GM18498 (cell line): ENCODE measurements around the gene RAC3.

Source experiments
- ATAC-seq: cut with Tn5 transposase; IDR thresholded peaks from one replicate; pipeline ENCODE4 v1.9.1; 2021; ENCODE audit warnings: mild to moderate bottlenecking, moderate library complexity; ENCODE audit not compliant: unreplicated experiment

The RAC3 gene

DNA sequence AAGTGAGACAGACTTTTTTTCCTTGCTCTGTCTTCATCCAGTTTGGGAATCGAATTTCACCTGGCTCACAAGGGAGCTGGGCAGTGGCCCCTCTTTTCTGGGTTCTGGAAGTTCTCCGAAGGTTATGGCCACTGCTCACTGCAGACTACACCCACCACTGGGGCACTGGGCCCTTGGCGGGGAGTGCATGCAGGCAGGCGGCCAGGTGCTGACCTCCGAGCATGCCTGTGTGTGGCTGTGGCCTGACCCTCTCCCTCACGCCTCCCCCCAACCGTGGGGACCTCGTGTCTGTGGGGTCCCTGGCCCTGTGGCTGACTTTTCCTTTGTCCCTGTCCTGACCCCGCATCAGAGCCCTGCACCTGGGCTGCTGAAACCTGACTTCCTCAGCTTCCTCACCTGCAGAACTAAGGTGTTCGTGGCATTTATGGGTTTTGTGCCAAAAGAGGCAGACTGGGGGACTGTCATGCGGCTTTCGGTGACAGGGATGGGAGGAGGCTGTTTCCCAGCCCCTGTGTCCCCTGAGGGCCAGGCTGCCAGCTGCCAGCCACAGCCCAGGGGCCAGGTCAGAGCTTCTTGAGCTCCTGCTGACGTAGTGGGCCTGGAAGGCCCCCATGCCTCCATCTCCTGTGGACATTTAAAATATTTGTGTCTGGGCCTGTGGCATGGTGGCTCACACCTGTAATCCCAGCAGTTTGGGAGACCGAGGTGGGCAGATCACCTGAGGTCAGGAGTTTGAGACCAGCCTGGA, 32.6 kb upstream of the RAC3 start:
- no peak for ATAC-seq

GRCh38 chr17:81999587-81999975, 31.9 kb upstream of the RAC3 start:
- no peak for ATAC-seq

GRCh38 chr17:81999976-82000802, 31.3 kb upstream of the RAC3 start:
- no peak for ATAC-seq

DNA sequence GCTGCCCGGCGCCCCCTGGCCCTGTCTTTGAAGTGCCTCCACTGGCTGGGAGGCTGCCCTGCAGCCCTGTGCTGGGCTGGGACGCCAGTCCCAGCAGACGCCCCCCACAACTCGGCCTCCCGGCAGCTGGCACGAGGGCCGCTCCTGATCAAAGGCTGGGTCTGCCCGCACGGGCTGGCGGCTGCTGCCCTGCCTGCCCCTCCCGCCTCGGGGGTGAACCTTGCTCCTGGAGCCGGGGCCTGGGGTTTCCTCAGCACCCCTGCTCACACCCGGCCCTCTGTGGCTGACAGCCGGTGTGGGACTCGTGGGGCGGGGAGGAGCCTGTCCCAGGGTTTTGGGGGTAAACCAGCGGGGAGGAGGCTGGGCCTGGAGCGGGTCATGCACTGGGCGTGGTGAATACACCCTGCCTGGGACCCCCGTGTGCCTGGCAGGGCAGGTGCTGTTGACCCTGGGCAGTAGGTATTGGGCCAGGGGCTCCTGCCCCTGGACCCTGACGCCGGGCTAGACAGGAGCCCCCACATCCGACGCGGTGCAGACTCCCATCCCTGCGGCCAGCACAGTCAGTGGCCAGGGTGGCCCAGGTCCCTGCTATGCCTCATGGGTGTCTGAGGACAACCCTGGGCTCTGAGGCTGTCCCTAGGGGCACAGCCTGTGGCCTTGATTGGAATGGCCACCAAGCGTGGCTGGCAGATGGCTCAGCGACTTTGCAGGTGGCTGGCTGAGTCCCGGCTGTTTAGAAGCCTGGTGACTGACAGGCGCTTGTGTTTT, 30.5 kb upstream of the RAC3 start:
- ATAC-seq = no peak

GRCh38 chr17:82001571-82002056, 29.9 kb upstream of the RAC3 start:
- ATAC-seq = no peak

GRCh38 chr17:82003411-82004381, 27.8 kb upstream of the RAC3 start:
- no peak for ATAC-seq

GRCh38 chr17:82004517-82005455, 26.7 kb upstream of the RAC3 start:
- no peak for ATAC-seq

GRCh38 chr17:82005701-82006348, 25.7 kb upstream of the RAC3 start:
- ATAC-seq = no peak

DNA sequence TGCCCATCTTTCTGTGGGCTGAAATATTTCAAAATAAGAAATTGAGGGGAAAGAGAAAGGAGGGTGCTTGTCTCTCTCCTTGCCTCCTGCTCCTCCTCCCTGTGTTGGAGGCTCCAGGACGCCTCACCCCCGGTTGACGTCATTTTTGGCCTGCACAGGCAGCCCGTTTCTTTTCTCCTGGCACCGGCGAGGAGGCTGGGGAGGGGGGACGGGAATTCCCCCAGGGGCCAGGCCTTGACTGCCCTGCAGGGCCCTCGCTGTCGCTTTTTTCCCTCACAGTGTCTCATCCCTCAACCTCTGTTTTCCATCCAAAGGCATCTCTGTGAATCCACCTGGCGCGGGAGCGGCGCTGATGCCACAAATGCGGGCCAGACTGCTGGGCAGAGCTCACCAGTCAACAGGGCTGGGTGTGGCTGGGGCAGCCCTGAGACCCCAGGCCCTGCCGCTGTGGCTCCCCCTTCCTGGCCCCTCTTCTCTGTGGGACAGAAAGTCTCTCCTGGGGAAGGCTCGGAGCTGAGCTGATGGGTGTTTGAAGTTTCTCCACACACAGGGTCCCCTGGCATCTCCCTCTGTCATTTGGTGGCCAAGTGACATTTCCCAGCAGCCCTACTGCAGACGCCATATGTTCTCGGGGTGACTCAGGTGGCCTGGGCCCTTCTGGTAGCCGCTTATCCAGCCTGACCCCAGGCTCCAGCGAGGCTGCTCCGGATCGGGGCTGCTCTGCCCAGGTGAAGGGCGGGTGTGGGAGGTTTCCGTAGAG, 24.8 kb upstream of the RAC3 start:
- no peak for ATAC-seq

DNA sequence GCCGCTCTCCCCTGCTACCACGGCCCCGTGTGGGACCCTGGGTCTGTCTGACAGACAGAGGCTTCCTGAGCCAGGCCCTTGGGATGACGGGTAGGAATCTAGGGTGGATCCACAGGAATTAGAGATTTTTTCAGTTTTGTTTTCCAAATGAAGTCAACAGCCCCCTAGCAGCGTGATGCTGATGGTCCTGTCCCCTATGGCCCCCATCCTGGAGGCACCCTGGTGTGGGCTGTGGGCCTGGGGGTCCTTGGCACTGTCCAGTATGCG, 24.3 kb upstream of the RAC3 start:
- no peak for ATAC-seq

DNA sequence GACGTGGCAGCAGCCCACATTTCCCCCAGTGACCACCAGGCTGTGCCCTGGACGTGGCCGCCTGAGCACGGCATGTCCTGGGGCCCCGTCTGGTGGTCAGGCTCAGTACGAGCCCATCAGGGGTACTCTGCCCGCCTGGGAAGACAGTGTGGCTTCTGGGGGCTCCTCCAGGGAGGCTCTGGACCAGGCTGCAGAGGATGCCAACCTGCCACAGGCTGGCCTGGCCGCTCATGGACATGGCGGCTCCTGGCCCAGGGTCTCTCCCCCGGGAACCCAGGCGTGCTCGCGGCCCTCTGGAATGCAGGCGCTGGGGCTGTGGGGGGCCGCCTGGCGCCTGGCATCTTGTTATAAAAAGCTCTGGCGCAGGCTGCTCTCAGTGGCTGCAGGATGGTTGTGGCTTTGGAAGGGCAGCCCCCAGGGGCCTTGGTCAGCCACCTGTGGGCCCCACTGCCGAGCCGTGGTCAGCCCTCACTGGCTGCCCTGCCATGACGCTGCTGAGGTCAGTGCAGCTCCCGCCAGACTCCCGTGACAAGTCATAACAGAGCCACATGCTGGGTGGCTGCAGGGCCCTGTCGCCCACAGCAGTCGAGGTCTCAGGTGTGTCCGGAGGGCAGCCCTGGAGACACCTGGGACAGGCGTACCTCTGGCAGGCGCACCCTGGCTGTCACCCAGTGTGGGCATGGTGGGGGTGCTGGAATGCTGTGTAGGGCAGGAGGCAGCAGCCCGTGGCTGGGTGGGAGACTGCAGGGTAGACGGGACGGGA, 23.8 kb upstream of the RAC3 start:
- ATAC-seq = no peak

DNA sequence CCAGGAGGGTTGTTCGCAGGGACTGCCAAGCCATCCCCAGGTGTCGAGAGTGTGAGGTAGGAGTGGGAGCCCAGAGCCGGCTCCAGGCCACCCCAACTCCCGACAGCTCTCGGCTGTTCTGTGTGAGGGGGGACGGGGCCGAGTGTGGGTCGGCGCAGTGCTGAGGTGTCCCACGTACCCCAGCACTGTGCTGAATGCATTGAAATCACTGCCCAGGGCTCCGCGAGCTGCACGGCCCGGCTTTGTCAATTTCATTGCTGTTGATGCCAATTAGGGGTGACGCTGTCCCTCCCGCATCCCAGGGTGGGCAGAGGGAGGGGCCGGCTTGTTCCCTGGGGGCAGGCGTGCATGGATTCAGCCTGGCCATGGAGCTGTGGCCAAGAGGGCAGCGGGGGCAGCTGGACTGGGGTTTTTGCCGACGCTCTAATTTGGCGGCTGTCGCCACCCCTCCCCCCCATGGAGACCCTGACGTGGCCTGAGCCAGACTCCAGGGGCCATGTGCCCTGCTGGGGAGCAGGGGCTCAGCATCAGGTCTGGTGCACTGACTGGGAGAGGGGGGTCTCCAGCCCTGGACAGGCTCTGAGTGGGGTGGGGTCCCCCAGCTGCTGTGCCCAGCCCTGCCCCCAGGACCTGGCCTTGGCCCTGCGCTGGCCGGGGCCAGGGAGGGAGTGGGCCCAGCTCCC, 23.1 kb upstream of the RAC3 start:
- ATAC-seq = no peak

GRCh38 chr17:82008941-82009405, 22.5 kb upstream of the RAC3 start:
- no peak for ATAC-seq

GRCh38 chr17:82009413-82009812, 22.1 kb upstream of the RAC3 start:
- ATAC-seq = no peak

GRCh38 chr17:82010575-82011525, 20.6 kb upstream of the RAC3 start:
- no peak for ATAC-seq
